Measurements from ENCODE around the gene CCDC57. TPM values are rescaled to one million over a fixed set of nuclear protein-coding genes. Genes with fewer than 3 reads are reported as not detected.
"Not testable (repeated sequence)": the region's sequence is repeated elsewhere in the genome, so short reads cannot be mapped to it uniquely, and the experiment has no call there.

Gene CCDC57
- total RNA-seq, 1 donor from 2014 or later: 7.9 TPM

GRCh38 chr17:82151106-82151957 is 61.3 kb downstream of the CCDC57 start:
- intact Hi-C loops (cut with DNase I): loop anchor here (5.0 kb wide), 1 partner anchor 194 kb away; no protein-coding TSS in a partner anchor
- no peak for ATAC-seq
- DNase-seq (ENCODE audit: missing footprints): no peak

- DNase-seq (ENCODE audit: missing footprints) (no peak), ATAC-seq (no peak)
- intact Hi-C loops (cut with DNase I): loop anchor here (5.0 kb wide), 1 partner anchor 192 kb away; no protein-coding TSS in a partner anchor
Observed at GRCh38 chr17:82149401-82150099, 63.1 kb downstream of the CCDC57 start.

GRCh38 chr17:82148997-82149396 is 63.6 kb downstream of the CCDC57 start:
- no peak for ATAC-seq
- intact Hi-C loops (cut with DNase I): no loop called here
- DNase-seq (ENCODE audit: missing footprints): no peak

- DNase-seq (ENCODE audit: missing footprints): no peak
- no peak for ATAC-seq
- intact Hi-C loops (cut with DNase I): no loop called here
Observed at GRCh38 chr17:82148011-82148410, 64.6 kb downstream of the CCDC57 start.

GRCh38 chr17:82146663-82147654 is 65.7 kb downstream of the CCDC57 start:
- DNase-seq (ENCODE audit: missing footprints) (no peak), ATAC-seq (no peak)
- intact Hi-C loops (cut with DNase I): no loop called here

GRCh38 chr17:82145550-82146155 is 67.0 kb downstream of the CCDC57 start:
- no peak for DNase-seq (ENCODE audit: missing footprints)
- intact Hi-C loops (cut with DNase I): no loop called here
- no peak for ATAC-seq

- ATAC-seq: no peak
- DNase-seq (ENCODE audit: missing footprints): no peak
- intact Hi-C loops (cut with DNase I): no loop called here
Observed at GRCh38 chr17:82143333-82143732, 69.3 kb downstream of the CCDC57 start.

- DNase-seq (ENCODE audit: missing footprints); ATAC-seq; intact Hi-C loops (cut with DNase I): not testable (repeated sequence)
Observed at GRCh38 chr17:82139961-82140360, 72.7 kb downstream of the CCDC57 start.

- DNase-seq (ENCODE audit: missing footprints): no peak
- intact Hi-C loops (cut with DNase I): no loop called here
- ATAC-seq: no peak
Observed at GRCh38 chr17:82138511-82138992, 74.1 kb downstream of the CCDC57 start.

GRCh38 chr17:82134101-82134500 is 78.5 kb downstream of the CCDC57 start:
- ATAC-seq (no peak), DNase-seq (ENCODE audit: missing footprints) (no peak)
- intact Hi-C loops (cut with DNase I): no loop called here

- DNase-seq (ENCODE audit: missing footprints); intact Hi-C loops (cut with DNase I); ATAC-seq: not testable (repeated sequence)
Observed at GRCh38 chr17:82133166-82133953, 79.3 kb downstream of the CCDC57 start.

- ATAC-seq: no peak
- DNase-seq (ENCODE audit: missing footprints): no peak
- intact Hi-C loops (cut with DNase I): no loop called here
Observed at GRCh38 chr17:82129095-82129494, 83.5 kb downstream of the CCDC57 start.

GRCh38 chr17:82128287-82128686 is 84.4 kb downstream of the CCDC57 start:
- no peak for ATAC-seq
- no peak for DNase-seq (ENCODE audit: missing footprints)
- intact Hi-C loops (cut with DNase I): no loop called here

GRCh38 chr17:82127704-82128103 is 84.9 kb downstream of the CCDC57 start:
- ATAC-seq (no peak), DNase-seq (ENCODE audit: missing footprints) (no peak)
- intact Hi-C loops (cut with DNase I): no loop called here

- intact Hi-C loops (cut with DNase I): no loop called here
- no peak for ATAC-seq
Observed at GRCh38 chr17:82127315-82127595, 85.4 kb downstream of the CCDC57 start.

GRCh38 chr17:82126556-82127314 is 85.9 kb downstream of the CCDC57 start:
- no peak for DNase-seq (ENCODE audit: missing footprints)
- intact Hi-C loops (cut with DNase I): no loop called here
- ATAC-seq: no peak

More at GRCh38 chr17:82127315-82127595, 85.4 kb downstream of the CCDC57 start:
- no peak for DNase-seq (ENCODE audit: missing footprints)

- intact Hi-C loops (cut with DNase I): no loop called here
- ATAC-seq (no peak), DNase-seq (ENCODE audit: missing footprints) (no peak)
Observed at GRCh38 chr17:82124101-82124500, 88.5 kb downstream of the CCDC57 start.

Data from Right ventricle myocardium inferior (tissue), 1 donor.